ENCODE data around the gene KAT6B. TPM values are rescaled to one million over a fixed set of nuclear protein-coding genes. Genes with fewer than 3 reads are reported as not detected.

KAT6B gene
- total RNA-seq, 1 experiment from 2014 or later, result 21.8 TPM

GRCh38 chr10:74810087-74810486 lies 16.3 kb upstream of the KAT6B start:
- CTCF ChIA-PET, result no interaction called here

GRCh38 chr10:74813381-74814259 lies 12.8 kb upstream of the KAT6B start:
- no peak overlapping the region for H3K27ac ChIP-seq (ENCODE audit: low read depth, low read length, poor library complexity, severe bottlenecking)
- DNase-seq (ENCODE audit: low spot score), result no peak
- TF ChIP-seq EZH2 (IDR thresholded peaks at IDR 0.05; ENCODE audit: borderline replicate concordance, low read depth, low read length, poor library complexity, severe bottlenecking), result no peak
- no peak for TF ChIP-seq CTCF (conservative IDR thresholded peaks at IDR 0.05; ENCODE audit: low read depth, low read length)
- intact Hi-C loops (cut with micrococcal nuclease; ENCODE audit: unreplicated experiment), result no loop called here
- no TSS peak for BruUV-seq (replicated peaks)
- H3K36me3 ChIP-seq (ENCODE audit: insufficient read depth, low read length, poor library complexity, severe bottlenecking), result no peaks in the 10 kb centered on the region
- ChIA-PET CTCF (interaction anchor here (0.5 kb wide), 1 partner anchor 855 kb away, joined by 7 read pairs; no protein-coding TSS in a partner anchor), POLR2A (ENCODE audit: low non-redundant PET) (no interaction called here)
- H3K9me3 ChIP-seq (ENCODE audit: low read depth, low read length, poor library complexity, severe bottlenecking), result peaks cover 10% of the 10 kb centered on the region
- H3K4me3 ChIP-seq (ENCODE audit: low read depth, low read length, poor library complexity, severe bottlenecking), result no peak overlapping the region
- no peaks in the 10 kb centered on the region for H3K4me1 ChIP-seq (ENCODE audit: insufficient read depth, low read length, poor library complexity, severe bottlenecking)
- no peaks in the 10 kb centered on the region for H3K27me3 ChIP-seq (replicated peaks; ENCODE audit: insufficient read depth, low read depth, low read length, poor library complexity)

More at GRCh38 chr10:74810087-74810486, 16.3 kb upstream of the KAT6B start:
- TF ChIP-seq EZH2 (IDR thresholded peaks at IDR 0.05; ENCODE audit: borderline replicate concordance, low read depth, low read length, poor library complexity, severe bottlenecking) (no peak), CTCF (conservative IDR thresholded peaks at IDR 0.05; ENCODE audit: low read depth, low read length) (no peak)
- no peak overlapping the region for H3K4me3 ChIP-seq (ENCODE audit: low read depth, low read length, poor library complexity, severe bottlenecking)
- H3K4me1 ChIP-seq (ENCODE audit: insufficient read depth, low read length, poor library complexity, severe bottlenecking), result no peaks in the 10 kb centered on the region
- POLR2A ChIA-PET (ENCODE audit: low non-redundant PET), result interaction anchor here (0.6 kb wide), 1 partner anchor 514 kb away, joined by 3 read pairs; no protein-coding TSS in a partner anchor
- intact Hi-C loops (cut with micrococcal nuclease; ENCODE audit: unreplicated experiment), result no loop called here
- H3K27me3 ChIP-seq (replicated peaks; ENCODE audit: insufficient read depth, low read depth, low read length, poor library complexity), result no peaks in the 10 kb centered on the region
- H3K9me3 ChIP-seq (ENCODE audit: low read depth, low read length, poor library complexity, severe bottlenecking), result no peaks in the 10 kb centered on the region
- H3K27ac ChIP-seq (ENCODE audit: low read depth, low read length, poor library complexity, severe bottlenecking), result no peak overlapping the region
- DNase-seq (ENCODE audit: low spot score), result no peak
- H3K36me3 ChIP-seq (ENCODE audit: insufficient read depth, low read length, poor library complexity, severe bottlenecking), result no peaks in the 10 kb centered on the region
- BruUV-seq (replicated peaks), result no TSS peak

GRCh38 chr10:74814797-74815196 lies 11.6 kb upstream of the KAT6B start:
- Histone ChIP-seq H3K9me3 (ENCODE audit: low read depth, low read length, poor library complexity, severe bottlenecking) (peaks cover 10% of the 10 kb centered on the region), H3K27me3 (replicated peaks; ENCODE audit: insufficient read depth, low read depth, low read length, poor library complexity) (no peaks in the 10 kb centered on the region), H3K4me3 (ENCODE audit: low read depth, low read length, poor library complexity, severe bottlenecking) (no peak overlapping the region), H3K36me3 (ENCODE audit: insufficient read depth, low read length, poor library complexity, severe bottlenecking) (no peaks in the 10 kb centered on the region), H3K4me1 (ENCODE audit: insufficient read depth, low read length, poor library complexity, severe bottlenecking) (no peaks in the 10 kb centered on the region), H3K27ac (ENCODE audit: low read depth, low read length, poor library complexity, severe bottlenecking) (no peak overlapping the region)
- BruUV-seq (replicated peaks), result no TSS peak
- CTCF ChIA-PET, result no interaction called here
- TF ChIP-seq CTCF (conservative IDR thresholded peaks at IDR 0.05; ENCODE audit: low read depth, low read length) (no peak), EZH2 (IDR thresholded peaks at IDR 0.05; ENCODE audit: borderline replicate concordance, low read depth, low read length, poor library complexity, severe bottlenecking) (no peak)
- no peak for DNase-seq (ENCODE audit: low spot score)
- intact Hi-C loops (cut with micrococcal nuclease; ENCODE audit: unreplicated experiment), result no loop called here
- POLR2A ChIA-PET (ENCODE audit: low non-redundant PET), result no interaction called here

All from A673 (cell line).